HTR-8/SVneo (cell line): ENCODE data around the gene CHRNA5.
"Not testable (repeated sequence)": the region's sequence is repeated elsewhere in the genome, so short reads cannot be mapped to it uniquely, and the experiment has no call there.

Experiments used
- DNase-seq: peaks from one replicate; pipeline ENCODE4 v3.0.0; 2011; ENCODE audit warnings: low spot score, mixed read lengths; ENCODE audit not compliant: insufficient read length
- FAIRE-seq: peaks from 2 replicates; lab custom pipeline; 2011; peaks lifted over from hg19 to GRCh38; lab: Jason Lieb, UNC

Gene CHRNA5

DNA sequence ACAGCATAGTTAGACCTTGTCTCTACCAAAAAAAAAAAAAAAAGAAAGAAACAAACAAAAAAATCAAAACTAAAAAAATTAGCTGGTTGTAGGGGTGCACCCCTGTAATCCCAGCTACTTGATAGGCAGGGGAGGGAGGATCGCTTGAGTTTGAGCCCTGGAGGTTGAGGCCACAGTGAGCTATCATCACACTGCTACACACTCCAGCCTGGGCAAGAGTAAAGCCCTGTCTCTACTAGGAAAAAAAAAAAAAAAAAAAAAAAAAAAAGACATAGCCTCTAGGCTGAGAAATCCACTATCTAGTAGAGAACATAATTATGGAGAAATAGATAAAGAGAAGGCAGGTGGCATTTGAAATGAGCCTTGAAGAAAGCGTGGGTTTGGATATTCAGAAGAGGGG lies 2.2 kb upstream of the CHRNA5 start:
- DNase-seq, result no peak
- FAIRE-seq, result no peak

DNA sequence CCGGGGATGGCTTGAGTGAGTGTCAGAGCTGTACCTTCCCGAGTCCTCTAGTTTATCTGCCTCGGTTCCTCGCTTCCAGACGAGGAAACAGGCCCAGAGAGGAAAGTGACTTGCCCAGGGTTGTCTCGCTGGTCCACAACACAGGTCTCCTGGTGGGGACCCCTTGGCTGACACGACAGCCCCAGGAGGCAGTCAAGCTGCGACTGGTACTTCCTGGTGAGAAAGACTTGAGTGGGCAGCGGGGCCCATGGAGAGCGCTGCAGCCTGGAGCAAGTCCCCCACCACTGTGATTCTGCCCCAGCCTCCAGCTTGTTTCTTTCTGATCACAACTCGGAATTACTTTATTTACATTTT lies 600 bp upstream of the CHRNA5 start:
- FAIRE-seq (no peak), DNase-seq (no peak)

DNA sequence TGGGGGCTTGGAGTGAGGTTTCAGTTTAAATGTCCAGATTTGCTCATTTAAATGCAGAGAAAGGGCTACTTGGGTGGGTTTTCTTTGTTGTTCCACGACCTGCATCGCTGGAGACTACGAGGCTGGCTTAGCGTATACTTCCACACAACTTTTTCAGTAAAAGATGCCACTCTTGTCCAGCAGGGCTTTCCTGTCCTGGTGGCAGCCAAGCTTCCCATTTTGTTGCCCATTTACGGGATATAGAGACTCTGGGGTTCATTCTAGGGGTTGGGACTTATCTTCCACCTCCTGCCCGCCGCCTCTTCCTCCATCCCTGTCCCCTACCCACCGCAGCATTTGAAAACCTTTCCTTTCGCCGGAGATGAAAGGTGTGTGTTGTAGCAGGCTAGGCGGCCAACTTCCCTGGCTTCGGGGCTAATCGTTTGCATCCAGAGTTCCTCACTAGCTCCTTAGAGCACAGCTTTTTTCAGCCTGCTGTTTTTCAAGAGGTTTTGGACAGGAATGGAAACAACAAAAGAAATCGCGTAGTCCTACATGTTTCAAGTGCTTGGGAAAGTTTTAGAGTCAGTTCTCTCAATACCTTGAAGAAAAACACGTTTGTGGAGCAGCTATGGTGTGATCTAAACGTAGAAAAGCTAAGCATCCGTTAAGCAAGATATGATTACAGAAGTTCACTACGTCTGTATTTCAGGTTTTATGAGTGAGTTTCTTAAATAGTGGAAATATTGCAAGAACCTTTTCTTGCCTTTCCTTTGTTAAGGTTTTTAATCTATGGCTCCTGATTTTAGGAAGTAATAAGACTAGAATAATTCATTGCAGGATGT lies 843 bp downstream of the CHRNA5 start:
- peak; percentile 39 for DNase-seq
- no peak for FAIRE-seq

DNA sequence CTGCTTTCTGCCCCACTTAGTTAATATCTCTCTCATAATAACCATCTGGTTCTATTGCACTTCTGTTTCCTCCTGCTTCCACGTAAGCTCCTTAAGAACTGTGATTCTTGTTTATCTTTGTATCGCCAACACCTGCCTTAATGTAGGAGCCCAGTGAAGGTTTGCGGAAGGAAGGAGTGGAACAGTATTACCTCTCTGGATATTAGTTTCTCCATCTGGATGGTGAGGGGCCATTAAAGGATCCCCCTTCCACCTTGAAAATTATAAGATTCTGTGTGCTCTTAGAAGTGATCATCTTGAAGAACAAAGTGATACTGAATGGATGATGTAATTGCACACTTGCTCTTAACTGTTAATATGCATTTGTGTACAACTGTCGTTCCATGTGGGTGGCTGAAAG lies 2.2 kb downstream of the CHRNA5 start:
- DNase-seq, result no peak
- no peak for FAIRE-seq

DNA sequence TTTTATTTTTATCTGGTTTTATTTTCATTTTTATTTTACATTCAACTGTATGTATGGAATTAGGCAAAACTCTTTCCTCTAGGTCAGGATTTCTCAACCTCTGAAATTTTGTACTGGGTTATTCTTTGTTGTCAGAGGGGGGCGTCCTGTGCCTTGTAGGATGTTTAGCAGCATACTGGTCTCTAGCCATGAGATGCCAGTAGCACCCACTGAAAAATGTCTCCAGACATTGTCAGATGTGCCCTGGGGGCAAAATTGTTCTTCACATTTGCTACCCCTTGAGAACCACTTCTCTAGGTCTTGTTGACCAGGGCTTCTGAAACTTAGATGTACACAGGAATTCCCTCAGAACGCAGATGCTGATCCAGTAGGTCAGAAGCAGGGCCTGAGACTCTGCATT lies 5.4 kb downstream of the CHRNA5 start:
- no peak for FAIRE-seq
- no peak for DNase-seq

DNA sequence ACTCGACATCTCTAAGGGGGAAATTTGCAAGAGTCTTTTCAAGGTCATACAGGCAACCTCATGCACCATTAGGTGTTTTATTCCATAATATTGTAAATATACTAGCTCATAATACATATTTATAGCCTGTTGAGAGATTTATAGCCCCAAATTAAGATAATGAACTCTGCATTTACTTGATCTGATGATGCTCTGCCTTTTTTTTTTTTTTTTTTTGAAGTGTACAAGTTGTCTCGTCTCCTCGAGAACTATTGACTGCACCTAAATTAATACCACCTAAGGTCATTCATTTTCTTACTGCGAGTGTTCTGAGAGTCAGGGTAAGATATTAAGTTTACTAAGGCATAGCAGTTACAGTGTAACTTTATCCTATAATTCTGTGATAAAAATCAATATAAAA lies 6.1 kb downstream of the CHRNA5 start:
- no peak for DNase-seq
- FAIRE-seq, result no peak

DNA sequence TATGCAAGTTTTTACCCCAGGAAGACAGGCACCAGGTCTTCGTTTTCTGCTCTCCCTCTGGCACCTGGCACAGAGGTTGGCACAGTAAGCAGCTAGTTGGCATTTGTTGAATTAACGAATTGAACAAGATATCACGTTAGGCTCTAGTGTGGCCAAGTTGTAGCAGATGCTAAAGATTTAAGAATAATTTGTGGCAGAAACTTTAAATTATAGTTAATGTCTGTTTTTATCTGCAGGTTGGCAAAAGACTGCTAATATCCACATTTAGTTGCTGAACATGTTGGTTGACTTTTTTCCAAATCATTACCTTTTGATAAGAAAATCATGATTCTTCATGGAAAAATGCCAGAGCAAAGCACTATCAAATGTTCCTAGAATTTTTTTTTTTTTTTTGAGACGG lies 8.1 kb downstream of the CHRNA5 start:
- no peak for FAIRE-seq
- no peak for DNase-seq

DNA sequence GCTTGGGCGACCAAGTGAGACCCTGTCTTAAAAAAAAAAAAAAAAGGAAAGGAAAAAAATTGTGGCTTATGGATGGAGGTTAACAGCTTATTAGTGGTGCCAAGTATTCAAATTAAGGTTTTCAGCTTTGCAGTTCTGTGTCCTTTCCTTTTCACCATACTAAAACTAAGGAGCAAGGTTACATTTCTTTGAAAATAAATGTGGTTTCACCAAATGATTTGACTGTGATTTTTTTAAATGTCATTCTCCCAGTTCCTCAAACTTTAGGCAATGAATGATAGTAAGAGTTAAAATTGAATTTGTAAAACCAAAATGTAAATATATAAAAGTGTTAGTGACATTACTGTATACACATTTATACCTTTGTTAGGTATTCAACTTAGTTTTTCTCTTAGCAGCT lies 9.6 kb downstream of the CHRNA5 start:
- no peak for FAIRE-seq

DNA sequence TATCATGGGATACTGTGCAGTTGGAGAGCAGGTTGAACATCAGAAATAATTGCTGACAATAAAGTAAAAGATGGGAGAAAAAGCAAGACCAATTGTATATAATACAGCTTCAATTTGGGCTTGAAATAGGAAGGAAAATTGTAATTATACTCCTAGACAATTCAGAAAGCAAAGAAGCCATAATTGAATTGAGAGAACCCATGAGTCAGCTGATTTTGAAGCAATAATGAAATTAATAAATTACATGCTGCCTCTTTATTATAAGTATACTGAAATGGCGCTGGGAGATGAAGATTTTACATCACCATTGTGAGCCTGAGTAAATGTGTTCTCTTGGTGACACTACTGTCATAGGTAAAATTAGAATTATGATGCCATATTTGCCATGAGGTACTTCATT lies 32.3 kb downstream of the CHRNA5 start:
- FAIRE-seq, result no peak

More for the DNA sequence above, 9.6 kb downstream of the CHRNA5 start:
- DNase-seq, result no peak

DNA sequence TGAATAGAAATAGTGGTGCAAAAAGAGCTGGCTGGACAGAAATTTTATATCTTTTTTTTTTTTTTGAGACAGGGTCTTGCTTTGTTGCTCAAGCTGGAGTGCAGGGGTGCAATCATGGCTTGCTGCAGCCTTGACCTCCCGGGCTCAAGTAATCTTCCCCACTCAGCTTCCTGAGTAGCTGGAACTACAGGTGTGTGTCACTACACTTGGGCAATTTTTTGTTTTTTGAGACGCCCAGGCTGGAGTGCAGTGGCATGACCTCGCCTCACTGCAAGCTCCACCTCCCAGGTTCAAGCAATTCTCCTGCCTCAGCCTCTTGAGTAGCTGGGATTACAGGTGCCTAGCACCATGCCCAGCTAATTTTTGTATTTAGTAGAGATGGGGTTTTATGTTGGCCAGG lies 33.0 kb downstream of the CHRNA5 start:
- FAIRE-seq (no peak), DNase-seq (no peak)

More for the DNA sequence above, 32.3 kb downstream of the CHRNA5 start:
- DNase-seq, result no peak

DNA sequence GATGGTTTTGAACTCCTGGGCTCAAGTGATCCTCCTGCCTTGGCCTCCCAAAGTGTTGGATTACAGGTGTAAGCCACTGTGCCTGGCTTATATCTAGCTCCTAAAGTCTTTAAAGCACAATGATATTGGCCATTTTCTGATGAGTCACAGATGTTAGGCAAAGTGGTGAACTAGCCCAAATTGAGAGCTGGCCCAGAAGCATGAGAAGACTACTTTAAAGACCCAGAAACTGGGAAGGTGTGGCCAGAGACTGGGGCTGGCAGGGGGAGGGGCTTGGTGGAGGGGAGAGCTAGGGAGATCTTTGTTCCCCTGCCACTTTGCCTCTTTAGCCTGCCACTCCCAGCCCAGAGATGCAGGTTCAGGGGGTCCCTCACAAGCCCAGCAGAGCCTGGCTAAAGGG lies 33.9 kb downstream of the CHRNA5 start:
- DNase-seq, result no peak
- no peak for FAIRE-seq

DNA sequence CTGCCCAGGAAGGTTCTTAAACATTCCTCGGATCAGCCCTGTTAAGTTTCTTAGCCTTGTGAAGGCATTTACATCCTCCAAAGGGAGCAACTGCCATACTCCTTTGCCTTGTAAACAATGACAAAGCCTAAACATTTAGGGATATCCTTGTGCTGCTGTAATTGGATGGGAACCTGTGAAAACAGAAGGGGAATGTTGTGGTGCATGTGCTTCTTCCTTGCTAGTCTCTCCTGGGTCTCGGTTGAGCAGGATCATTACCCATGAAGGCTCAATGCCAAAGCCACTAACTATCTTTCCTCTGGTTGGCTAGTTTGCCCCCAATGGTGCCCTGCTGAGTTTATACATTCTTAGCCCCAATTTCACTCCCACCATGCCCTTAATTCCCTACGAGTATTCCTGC lies 38.1 kb downstream of the CHRNA5 start:
- DNase-seq (no peak), FAIRE-seq (no peak)

DNA sequence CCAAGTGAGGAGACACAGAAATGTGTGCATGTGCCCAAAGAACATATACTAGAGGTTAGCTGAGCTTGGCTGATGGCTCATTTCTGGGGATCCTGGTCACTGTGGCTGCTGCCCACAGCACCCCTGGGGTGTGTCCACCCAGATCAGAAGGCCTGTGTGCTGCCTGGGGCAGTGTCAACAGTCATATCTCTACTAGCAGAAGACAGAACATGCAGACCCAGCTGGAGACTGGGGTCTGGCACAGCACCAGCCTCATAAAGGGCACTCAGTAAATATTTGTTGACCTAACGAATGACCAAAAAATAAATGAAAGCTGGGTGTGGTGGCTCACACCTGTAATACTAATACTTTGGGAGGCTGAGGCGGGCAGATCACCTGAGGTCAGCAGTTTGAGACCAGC lies 39.1 kb downstream of the CHRNA5 start:
- DNase-seq (no peak), FAIRE-seq (no peak)

DNA sequence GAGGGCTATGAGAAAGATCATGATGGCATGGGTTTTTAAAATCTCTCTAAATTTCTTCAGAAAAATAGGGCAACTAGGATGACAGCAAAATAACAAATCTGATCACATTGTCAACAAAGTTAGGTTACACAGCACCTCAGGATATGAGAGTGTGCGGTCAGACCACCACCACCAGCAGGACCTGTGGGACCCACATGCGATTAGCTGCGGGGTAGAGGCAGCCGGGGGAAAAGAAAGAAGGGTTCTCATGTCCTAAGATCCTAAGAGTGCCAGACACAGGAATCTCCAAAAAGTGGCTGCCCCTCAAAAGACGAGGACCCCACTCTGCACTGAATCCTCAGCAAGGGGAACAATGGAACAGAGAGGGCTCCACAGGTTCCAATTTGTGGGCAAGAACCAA lies 39.9 kb downstream of the CHRNA5 start:
- FAIRE-seq, result no peak
- DNase-seq, result no peak

DNA sequence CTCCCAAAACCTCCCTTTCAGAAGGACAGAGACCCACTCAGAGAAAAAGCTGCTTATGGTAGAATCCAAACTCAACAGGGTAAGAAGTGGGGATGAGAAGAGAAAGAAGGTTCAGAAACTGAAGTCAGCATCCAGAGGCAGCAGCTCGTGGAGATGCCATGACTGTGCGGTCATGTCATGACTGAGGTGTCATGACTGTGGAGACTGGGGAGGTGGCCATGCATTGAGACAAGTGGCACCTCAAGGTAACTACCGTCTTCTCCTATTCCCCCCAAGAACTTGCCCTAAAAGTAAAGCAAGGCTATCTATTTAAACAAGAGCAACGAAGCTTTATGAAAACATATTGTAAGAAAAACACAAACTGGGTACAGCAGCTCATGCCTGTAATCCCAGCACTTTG lies 40.4 kb downstream of the CHRNA5 start:
- no peak for DNase-seq
- no peak for FAIRE-seq

DNA sequence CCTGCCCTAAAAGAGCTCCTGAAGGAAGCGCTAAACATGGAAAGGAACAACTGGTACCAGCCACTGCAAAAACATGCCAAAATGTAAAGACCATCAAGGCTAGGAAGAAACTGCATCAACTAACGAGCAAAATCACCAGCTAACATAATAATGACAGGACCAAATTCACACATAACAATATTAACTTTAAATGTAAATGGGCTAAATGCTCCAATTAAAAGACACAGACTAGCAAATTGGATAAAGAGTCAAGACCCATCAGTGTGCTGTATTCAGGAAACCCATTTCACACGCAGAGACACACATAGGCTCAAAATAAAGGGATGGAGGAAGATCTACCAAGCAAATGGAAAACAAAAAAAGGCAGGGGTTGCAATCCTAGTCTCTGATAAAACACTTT lies 44.2 kb downstream of the CHRNA5 start:
- not testable (repeated sequence) for DNase-seq, FAIRE-seq

DNA sequence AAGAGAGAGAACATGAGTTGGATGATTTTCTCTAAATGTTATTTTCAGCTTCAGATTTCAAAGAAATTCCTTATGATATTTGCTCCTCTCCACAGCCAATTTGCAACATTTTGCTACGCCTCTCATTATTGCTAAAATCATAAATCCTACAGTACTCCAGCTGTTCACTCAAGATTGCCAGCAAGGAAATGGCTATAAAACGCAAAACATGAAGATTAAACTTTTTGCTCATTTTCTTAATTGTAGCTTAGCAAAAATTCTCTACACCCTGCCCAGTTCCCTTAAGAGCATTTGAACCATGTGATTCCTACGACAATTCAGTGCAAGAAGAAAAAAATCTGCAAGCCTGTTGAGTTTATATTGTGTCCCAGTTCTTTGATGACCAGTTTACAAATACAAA lies 48.7 kb downstream of the CHRNA5 start:
- FAIRE-seq (no peak), DNase-seq (no peak)

DNA sequence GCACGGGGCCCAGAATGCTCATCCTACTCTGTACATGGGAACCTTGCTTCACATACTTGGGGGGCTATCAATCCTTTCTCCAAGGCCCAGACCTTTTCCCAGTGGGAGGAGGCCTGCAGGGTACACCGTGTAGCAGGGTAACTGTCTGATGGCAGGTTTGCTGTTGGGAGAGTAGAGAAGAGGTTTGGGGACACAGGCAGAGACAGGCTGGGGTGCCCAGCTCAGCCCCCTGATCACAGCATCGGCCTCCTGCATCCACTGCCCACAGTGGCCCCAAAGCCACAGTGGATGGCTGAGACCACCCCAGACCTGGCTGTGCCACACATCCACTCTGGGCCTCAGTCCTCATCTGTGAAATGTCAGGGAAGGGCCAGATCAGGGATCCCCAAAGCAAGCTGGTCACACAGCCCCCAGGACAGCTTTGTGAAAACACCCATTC lies 49.9 kb downstream of the CHRNA5 start:
- DNase-seq, result no peak

DNA sequence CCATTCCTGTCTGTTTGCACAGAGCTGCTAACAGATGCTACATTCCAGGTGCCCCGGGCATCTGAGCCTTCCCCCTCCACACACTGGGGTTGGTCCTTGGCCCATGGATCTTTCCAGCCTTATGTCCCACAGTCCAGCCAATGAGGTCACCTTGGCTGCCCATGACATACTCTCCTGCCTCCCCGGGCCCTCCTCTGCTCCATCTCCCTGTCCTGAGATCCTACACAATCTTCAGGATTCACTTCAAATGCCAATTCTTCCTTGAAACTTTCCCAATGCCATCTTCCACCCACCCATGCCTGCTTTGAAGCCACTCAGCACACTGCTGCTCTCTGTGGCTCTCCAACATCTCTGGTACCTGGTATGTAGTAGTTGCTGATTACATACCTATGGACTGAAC lies 51.2 kb downstream of the CHRNA5 start:
- DNase-seq, result no peak
- FAIRE-seq, result no peak

More for the DNA sequence above, 49.9 kb downstream of the CHRNA5 start:
- FAIRE-seq, result no peak

DNA sequence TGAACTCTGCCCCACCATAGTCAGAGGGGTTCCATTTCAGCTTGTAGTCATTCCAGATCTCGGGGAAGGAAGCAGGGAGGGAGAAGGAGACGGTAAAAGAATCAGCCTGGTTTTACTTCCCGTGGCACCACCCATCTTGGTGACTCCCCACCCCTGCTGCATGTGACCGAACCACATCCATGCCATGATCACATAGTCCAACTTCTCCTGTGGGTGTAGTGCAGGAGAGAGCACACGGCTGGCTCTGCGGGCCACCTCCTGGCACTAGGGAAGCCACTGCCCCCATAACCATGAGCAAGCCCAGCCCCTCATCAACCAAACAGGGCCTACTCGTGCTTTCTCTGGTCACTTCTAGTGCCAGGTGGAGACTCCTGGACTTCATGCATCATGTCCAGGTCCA lies 51.8 kb downstream of the CHRNA5 start:
- DNase-seq (no peak), FAIRE-seq (no peak)

DNA sequence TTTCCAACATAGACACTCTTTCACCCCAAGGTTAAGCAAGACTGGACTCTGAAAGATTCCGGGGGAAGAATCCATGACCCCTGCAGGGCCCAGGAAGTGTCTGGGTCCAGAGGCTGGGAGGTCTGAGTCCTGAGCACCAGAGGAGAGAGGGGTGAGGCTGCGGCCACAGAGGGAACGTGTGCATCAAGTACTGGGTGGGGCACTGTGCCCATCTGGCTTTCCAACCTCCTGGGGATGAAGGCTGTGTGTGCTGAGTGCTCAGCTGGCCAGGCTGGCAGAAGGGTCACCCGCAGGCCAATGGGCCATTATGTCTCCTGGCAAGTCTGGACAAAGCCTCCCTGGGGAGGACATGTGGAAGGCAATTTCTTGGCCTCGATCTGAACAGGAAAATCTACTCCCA lies 52.2 kb downstream of the CHRNA5 start:
- no peak for FAIRE-seq
- no peak for DNase-seq

DNA sequence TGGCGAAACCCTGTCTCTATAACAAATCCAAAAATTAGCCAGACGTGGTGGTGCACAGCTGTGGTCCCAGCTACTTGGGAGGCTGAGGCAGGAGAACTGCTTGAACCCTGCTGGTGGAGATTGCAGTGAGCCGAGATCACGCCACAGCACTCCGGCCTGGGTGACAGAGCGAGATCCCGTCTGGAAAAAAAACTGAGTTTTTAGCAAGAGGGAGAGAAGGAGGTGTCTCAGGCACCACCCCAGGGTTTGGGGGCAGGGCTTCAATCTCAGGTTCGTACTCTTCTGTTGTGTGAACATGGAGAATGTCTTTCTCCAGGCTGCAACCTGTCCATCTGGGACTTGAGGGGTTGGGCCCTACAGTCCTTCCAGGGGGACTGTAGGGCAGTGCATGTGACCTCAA lies 52.7 kb downstream of the CHRNA5 start:
- FAIRE-seq (no peak), DNase-seq (no peak)
